Activated naive CD8-positive, alpha-beta T cell treated with anti-CD3 and anti-CD28 coated beads, Interleukin-2, amount 10 ng/mL, durations not matched to agents 7 days and 5 days (primary cell): ENCODE measurements around the gene DNAI1. TPM values are rescaled to one million over a fixed set of nuclear protein-coding genes. Genes with fewer than 3 reads are reported as not detected.
"Not testable (repeated sequence)": the region's sequence is repeated elsewhere in the genome, so short reads cannot be mapped to it uniquely, and the experiment has no call there.

ENCODE experiments used
- ATAC-seq: fragments of 150-1000 bp; cut with Tn5 transposase; one replicate; pipeline ENCODE4 v1.10.0; 2021; ENCODE audit warnings: low read depth, moderate library complexity
- POLR2A ChIA-PET: fragments of 350-600 bp; sonication (Branson Sonifier 250); formaldehyde crosslinking; loops from one replicate; lab custom pipeline; 2021; ENCODE audit warnings: antibody characterized with exemption; lab: Charles Lee
- DNase-seq: peaks from one replicate; pipeline ENCODE4 v3.0.0; 2021
- H3K27ac Mint-ChIP-seq: one replicate; pipeline ENCODE4 v1.8.0; 2022; ENCODE audit warnings: mild to moderate bottlenecking, mixed read lengths
- H3K27me3 Mint-ChIP-seq: one replicate; pipeline ENCODE4 v1.8.0; 2022; ENCODE audit warnings: mild to moderate bottlenecking, moderate library complexity, mixed read lengths
- H3K36me3 Mint-ChIP-seq: one replicate; pipeline ENCODE4 v1.8.0; 2021; ENCODE audit warnings: mild to moderate bottlenecking, mixed read lengths
- H3K4me1 Mint-ChIP-seq: one replicate; pipeline ENCODE4 v1.8.0; 2021; ENCODE audit warnings: mixed read lengths
- H3K4me3 Mint-ChIP-seq: one replicate; pipeline ENCODE4 v1.8.0; 2022; ENCODE audit warnings: mild to moderate bottlenecking, moderate library complexity, mixed read lengths
- H3K9me3 Mint-ChIP-seq: one replicate; pipeline ENCODE4 v1.8.0; 2021; ENCODE audit warnings: mixed read lengths
- total RNA-seq, 2 experiments: library from RNA; stranded (reverse); gene quantifications; one replicate each; pipeline ENCODE4 v1.2.3, GENCODE V29; 2021

The DNAI1 gene
- total RNA-seq, 2 experiments from 2014 or later: not detected

GRCh38 chr9:34437926-34438307 lies 20.7 kb upstream of the DNAI1 start:
- ATAC-seq, DNase-seq, H3K27ac Mint-ChIP-seq, H3K27me3 Mint-ChIP-seq, H3K36me3 Mint-ChIP-seq, H3K4me1 Mint-ChIP-seq, POLR2A ChIA-PET, H3K9me3 Mint-ChIP-seq, H3K4me3 Mint-ChIP-seq: not testable (repeated sequence)

DNA sequence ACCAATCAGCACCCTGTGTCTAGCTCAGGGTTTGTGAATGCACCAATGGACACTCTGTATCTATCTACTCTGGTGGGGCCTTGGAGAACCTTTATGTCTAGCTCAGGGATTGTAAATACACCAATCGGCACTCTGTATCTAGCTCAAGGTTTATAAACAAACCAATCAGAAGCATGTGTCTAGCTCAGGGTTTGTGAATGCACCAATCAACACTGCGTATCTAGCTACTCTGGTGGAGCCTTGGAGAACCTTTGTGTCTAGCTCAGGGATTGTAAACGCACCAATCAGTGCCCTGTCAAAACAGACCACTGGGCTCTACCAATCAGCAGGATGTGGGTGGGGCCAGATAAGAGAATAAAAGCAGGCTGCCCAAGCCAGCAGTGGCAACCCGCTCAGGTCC lies 20.1 kb upstream of the DNAI1 start:
- DNase-seq, H3K27ac Mint-ChIP-seq, H3K4me3 Mint-ChIP-seq, H3K36me3 Mint-ChIP-seq, H3K9me3 Mint-ChIP-seq, POLR2A ChIA-PET, H3K27me3 Mint-ChIP-seq, H3K4me1 Mint-ChIP-seq, ATAC-seq: not testable (repeated sequence)

GRCh38 chr9:34440017-34440416 lies 18.6 kb upstream of the DNAI1 start:
- DNase-seq: no peak
- POLR2A ChIA-PET: no interaction called here
- H3K27me3 Mint-ChIP-seq: no peaks in the 10 kb centered on the region
- H3K4me3 Mint-ChIP-seq: no peak overlapping the region
- H3K36me3 Mint-ChIP-seq: no peaks in the 10 kb centered on the region
- H3K27ac Mint-ChIP-seq: no peak overlapping the region
- ATAC-seq: no peak
- no peaks in the 10 kb centered on the region for H3K9me3 Mint-ChIP-seq
- H3K4me1 Mint-ChIP-seq: peaks cover 10% of the 10 kb centered on the region

DNA sequence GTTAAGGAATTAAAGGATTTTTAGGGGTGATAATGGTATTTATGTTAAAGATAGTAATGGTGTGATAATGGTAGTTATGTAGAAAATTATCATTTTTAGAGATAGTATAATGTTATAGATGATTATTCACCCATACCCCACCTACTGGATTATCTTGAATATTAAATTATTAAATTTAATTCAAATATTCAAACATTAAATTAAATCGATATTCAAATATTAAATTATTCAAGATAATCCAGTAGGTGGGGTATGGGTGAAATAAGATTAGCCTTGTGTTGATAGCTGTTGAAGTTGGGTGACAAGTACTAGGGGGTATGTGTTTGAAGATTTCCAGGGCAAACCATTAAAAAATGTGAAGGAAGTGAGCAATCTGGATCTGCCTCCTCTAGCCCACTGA lies 15.8 kb upstream of the DNAI1 start:
- ATAC-seq: no peak
- Mint-ChIP-seq H3K36me3 (no peaks in the 10 kb centered on the region), H3K27me3 (no peaks in the 10 kb centered on the region), H3K4me3 (no peak overlapping the region), H3K9me3 (no peaks in the 10 kb centered on the region), H3K27ac (no peak overlapping the region), H3K4me1 (peaks cover 10% of the 10 kb centered on the region)
- no peak for DNase-seq
- POLR2A ChIA-PET: no interaction called here

- H3K4me1 Mint-ChIP-seq: peaks cover 10% of the 10 kb centered on the region
- no peaks in the 10 kb centered on the region for H3K36me3 Mint-ChIP-seq
- POLR2A ChIA-PET: interaction anchor here (0.9 kb wide), 1 partner anchor 176 kb away, joined by 3 read pairs; no protein-coding TSS in a partner anchor
- ATAC-seq (no peak), DNase-seq (no peak)
- H3K9me3 Mint-ChIP-seq: no peaks in the 10 kb centered on the region
- H3K27me3 Mint-ChIP-seq: no peaks in the 10 kb centered on the region
- H3K27ac Mint-ChIP-seq: no peak overlapping the region
- no peak overlapping the region for H3K4me3 Mint-ChIP-seq
These were observed 15.1 kb upstream of the DNAI1 start for GRCh38 chr9:34443533-34443932.

DNA sequence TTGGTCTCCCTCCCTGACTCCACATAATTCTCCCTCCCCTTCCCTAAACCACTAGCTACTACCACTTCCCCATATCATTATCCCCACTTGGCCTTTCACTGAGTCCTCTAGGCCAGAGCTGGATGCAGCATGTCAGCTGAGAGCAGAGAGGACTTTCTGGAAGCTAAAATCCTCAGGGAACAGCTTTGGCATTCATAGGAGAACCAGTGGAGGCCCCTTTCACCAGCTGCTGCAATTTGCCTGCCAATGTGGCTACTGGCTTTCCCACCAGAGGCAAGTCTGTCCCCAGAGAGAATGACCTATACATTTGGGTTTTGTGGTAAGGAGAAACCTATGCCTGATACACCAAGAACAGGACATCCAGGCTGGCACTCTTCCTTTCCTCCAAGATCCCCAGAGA lies 14.6 kb upstream of the DNAI1 start:
- ATAC-seq: no peak
- no peak for DNase-seq
- H3K36me3 Mint-ChIP-seq: no peaks in the 10 kb centered on the region
- H3K4me1 Mint-ChIP-seq: peaks cover 10% of the 10 kb centered on the region
- H3K27ac Mint-ChIP-seq: no peak overlapping the region
- POLR2A ChIA-PET: interaction anchor here (0.9 kb wide), 1 partner anchor 176 kb away, joined by 3 read pairs; no protein-coding TSS in a partner anchor
- no peaks in the 10 kb centered on the region for H3K9me3 Mint-ChIP-seq
- no peak overlapping the region for H3K4me3 Mint-ChIP-seq
- H3K27me3 Mint-ChIP-seq: no peaks in the 10 kb centered on the region

GRCh38 chr9:34446468-34446891 lies 12.1 kb upstream of the DNAI1 start:
- Mint-ChIP-seq H3K4me3 (no peak overlapping the region), H3K27ac (no peak overlapping the region), H3K4me1 (peaks cover 7% of the 10 kb centered on the region), H3K27me3 (no peaks in the 10 kb centered on the region), H3K36me3 (no peaks in the 10 kb centered on the region), H3K9me3 (no peaks in the 10 kb centered on the region)
- ATAC-seq: no peak
- DNase-seq: no peak
- POLR2A ChIA-PET: no interaction called here

GRCh38 chr9:34446951-34447350 lies 11.7 kb upstream of the DNAI1 start:
- Mint-ChIP-seq H3K9me3 (no peaks in the 10 kb centered on the region), H3K4me1 (peaks cover 12% of the 10 kb centered on the region), H3K36me3 (no peaks in the 10 kb centered on the region), H3K27me3 (no peaks in the 10 kb centered on the region), H3K4me3 (no peak overlapping the region), H3K27ac (no peak overlapping the region)
- ATAC-seq: no peak
- no peak for DNase-seq
- POLR2A ChIA-PET: no interaction called here

DNA sequence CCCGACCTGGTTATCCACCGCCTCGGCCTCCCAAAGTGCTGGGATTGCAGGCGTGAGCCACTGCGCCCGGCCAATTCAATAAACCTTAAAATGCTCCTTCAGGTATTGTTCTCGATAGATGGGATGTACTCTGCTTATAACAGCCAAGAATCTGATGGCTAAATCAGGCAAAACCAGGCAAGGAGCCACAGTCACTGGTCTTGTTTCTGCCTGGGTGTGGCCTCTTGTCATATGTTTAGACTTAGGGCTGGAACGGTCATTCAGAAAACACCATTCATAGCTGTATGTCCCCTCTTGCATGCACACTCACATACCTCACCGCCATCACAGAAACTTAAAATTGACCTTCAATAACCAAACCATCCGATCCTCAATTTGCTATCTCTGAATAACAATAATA lies 8.0 kb upstream of the DNAI1 start:
- POLR2A ChIA-PET: no interaction called here
- H3K27me3 Mint-ChIP-seq: no peaks in the 10 kb centered on the region
- ATAC-seq (no peak), DNase-seq (no peak)
- no peak overlapping the region for H3K4me3 Mint-ChIP-seq
- peaks cover 4% of the 10 kb centered on the region for H3K36me3 Mint-ChIP-seq
- peaks cover 23% of the 10 kb centered on the region for H3K4me1 Mint-ChIP-seq
- no peak overlapping the region for H3K27ac Mint-ChIP-seq
- H3K9me3 Mint-ChIP-seq: no peaks in the 10 kb centered on the region

DNA sequence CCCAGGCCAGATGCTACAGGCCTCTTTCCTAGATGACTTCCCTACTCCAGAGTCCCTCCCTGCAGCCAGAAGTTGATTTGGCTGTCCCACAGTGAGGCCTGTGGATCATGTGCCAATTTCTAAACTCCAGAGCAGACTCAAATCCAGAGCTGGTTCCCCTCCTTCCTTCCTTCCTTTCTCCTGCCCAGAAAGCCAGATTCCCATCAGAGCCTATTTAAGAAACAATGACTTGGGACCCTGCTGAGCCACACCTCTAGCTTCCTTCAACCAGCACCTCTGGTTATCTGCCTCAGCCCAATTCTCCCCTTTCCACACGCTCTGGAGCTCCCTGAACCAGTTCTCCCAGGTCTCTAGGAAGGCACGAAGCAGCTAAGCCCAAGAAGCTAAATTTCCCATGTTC lies 7.5 kb upstream of the DNAI1 start:
- Mint-ChIP-seq H3K27me3 (no peaks in the 10 kb centered on the region), H3K9me3 (no peaks in the 10 kb centered on the region), H3K4me1 (peaks cover 25% of the 10 kb centered on the region), H3K4me3 (no peak overlapping the region), H3K27ac (no peak overlapping the region), H3K36me3 (peaks cover 4% of the 10 kb centered on the region)
- POLR2A ChIA-PET: interaction anchor here (0.6 kb wide), 1 partner anchor 1588 kb away, joined by 3 read pairs; no protein-coding TSS in a partner anchor
- DNase-seq: no peak
- no peak for ATAC-seq

GRCh38 chr9:34451545-34451944 lies 7.1 kb upstream of the DNAI1 start:
- POLR2A ChIA-PET: interaction anchor here (0.6 kb wide), 1 partner anchor 1587 kb away, joined by 3 read pairs; no protein-coding TSS in a partner anchor
- no peak for DNase-seq

DNA sequence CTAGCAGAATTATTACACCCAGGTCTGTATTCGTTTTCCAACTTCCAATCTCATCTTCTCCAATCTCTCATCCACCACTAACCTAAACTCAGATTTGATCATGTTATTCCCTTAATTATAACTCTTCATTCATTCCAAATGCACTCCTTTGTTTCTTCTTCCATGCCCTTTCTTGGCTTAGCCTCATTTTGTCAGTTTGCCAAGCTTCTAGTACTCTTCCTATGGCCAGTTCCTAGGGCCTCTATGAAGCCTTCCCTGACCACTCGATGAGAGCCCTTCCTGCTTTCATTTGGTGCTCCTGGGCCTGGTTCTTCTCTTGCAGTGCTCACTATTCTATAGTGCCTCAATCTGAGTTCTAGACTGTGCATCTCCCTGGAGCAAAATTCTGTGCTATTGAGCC lies 6.0 kb upstream of the DNAI1 start:
- POLR2A ChIA-PET: no interaction called here
- H3K27ac Mint-ChIP-seq: no peak overlapping the region
- H3K4me3 Mint-ChIP-seq: no peak overlapping the region
- ATAC-seq: no peak
- H3K27me3 Mint-ChIP-seq: no peaks in the 10 kb centered on the region
- no peak for DNase-seq
- H3K4me1 Mint-ChIP-seq: peaks cover 40% of the 10 kb centered on the region
- peaks cover 4% of the 10 kb centered on the region for H3K36me3 Mint-ChIP-seq
- no peaks in the 10 kb centered on the region for H3K9me3 Mint-ChIP-seq

More at GRCh38 chr9:34451545-34451944, 7.1 kb upstream of the DNAI1 start:
- H3K36me3 Mint-ChIP-seq: peaks cover 4% of the 10 kb centered on the region
- ATAC-seq: peak; percentile 80
- no peaks in the 10 kb centered on the region for H3K9me3 Mint-ChIP-seq
- H3K4me1 Mint-ChIP-seq: peaks cover 29% of the 10 kb centered on the region
- H3K4me3 Mint-ChIP-seq: no peak overlapping the region
- no peak overlapping the region for H3K27ac Mint-ChIP-seq
- no peaks in the 10 kb centered on the region for H3K27me3 Mint-ChIP-seq

GRCh38 chr9:34454571-34455065 lies 4.0 kb upstream of the DNAI1 start:
- Mint-ChIP-seq H3K27me3 (peaks cover 6% of the 10 kb centered on the region), H3K27ac (no peak overlapping the region), H3K4me3 (no peak overlapping the region), H3K36me3 (peaks cover 4% of the 10 kb centered on the region), H3K9me3 (no peaks in the 10 kb centered on the region), H3K4me1 (peaks cover 52% of the 10 kb centered on the region)
- ATAC-seq (no peak), DNase-seq (no peak)
- POLR2A ChIA-PET: no interaction called here

- H3K4me3 Mint-ChIP-seq: peak overlapping the region; percentile 16
- peaks cover 13% of the 10 kb centered on the region for H3K27me3 Mint-ChIP-seq
- H3K9me3 Mint-ChIP-seq: no peaks in the 10 kb centered on the region
- peaks cover 52% of the 10 kb centered on the region for H3K4me1 Mint-ChIP-seq
- H3K27ac Mint-ChIP-seq: peak overlapping the region; percentile 14
- ATAC-seq (no peak), DNase-seq (no peak)
- POLR2A ChIA-PET: interaction anchor here (0.7 to 1.6 kb wide), 4 partner anchors 80 to 1802 kb away, joined by 3 to 5 read pairs (median 4); partner anchors contain the start of genes DCTN3, GNE and MYORG
- H3K36me3 Mint-ChIP-seq: peaks cover 4% of the 10 kb centered on the region
These were observed 2.5 kb upstream of the DNAI1 start for GRCh38 chr9:34456151-34456550.
